ENCODE results near the gene RASAL3.

RASAL3 gene

DNA sequence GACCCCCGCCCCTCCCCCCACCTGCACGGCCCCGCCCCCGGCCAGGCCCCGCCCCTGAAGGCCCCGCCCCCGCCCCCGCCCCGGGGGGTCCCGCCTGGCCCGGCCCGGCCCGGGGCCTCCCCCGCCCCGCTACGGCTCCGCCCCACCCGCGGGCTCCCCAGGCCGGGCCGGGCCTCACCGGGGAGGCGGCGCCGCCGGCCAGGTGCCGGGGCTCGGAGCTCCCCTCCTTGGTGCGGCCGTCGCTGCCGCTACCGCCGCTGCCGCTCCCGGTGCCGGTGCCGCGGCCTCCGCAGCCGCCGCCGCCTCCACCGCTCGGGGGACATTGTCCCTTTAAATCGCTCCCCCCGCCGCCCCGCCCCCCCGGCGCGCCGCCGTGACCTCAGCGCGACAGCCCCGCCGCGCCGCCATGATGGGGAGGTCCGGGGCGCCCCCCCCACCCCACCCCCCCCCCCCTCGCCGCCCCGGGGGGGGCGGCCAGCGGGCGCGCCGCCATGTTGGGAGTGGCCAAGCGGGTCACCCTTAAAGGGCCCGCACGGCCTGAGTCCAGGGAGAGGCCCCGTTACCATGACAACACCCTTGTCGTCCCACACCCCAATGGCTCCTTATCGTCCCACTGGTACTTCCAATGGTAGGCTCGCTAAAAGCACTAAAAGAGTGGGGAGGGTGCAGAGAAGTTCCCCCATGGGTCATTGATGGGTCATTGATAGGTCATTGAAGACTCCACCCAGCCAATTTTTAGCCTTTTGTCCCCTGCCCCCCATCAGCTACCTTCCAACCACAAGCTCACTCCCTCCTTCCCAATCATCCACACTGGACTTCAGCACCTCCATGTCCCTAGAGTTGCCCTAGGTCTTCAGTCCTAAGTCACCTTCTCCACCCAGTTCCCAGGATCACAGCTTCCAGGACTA, 14.5 kb downstream of the RASAL3 start, which contains the start of gene WIZ:
WIZ (minus strand) TSS at position 337 of the 908 bp plus-strand sequence. CDS start 1,649 bp downstream, outside the sequence.
- peak in 56 of 58 donors; percentile 6 to 81 (median 63) for DNase-seq

- DNase-seq, result peak in 1 of 58 donors; percentile 38
These were observed 15.3 kb downstream of the RASAL3 start for GRCh38 chr19:15448778-15449619.

DNA sequence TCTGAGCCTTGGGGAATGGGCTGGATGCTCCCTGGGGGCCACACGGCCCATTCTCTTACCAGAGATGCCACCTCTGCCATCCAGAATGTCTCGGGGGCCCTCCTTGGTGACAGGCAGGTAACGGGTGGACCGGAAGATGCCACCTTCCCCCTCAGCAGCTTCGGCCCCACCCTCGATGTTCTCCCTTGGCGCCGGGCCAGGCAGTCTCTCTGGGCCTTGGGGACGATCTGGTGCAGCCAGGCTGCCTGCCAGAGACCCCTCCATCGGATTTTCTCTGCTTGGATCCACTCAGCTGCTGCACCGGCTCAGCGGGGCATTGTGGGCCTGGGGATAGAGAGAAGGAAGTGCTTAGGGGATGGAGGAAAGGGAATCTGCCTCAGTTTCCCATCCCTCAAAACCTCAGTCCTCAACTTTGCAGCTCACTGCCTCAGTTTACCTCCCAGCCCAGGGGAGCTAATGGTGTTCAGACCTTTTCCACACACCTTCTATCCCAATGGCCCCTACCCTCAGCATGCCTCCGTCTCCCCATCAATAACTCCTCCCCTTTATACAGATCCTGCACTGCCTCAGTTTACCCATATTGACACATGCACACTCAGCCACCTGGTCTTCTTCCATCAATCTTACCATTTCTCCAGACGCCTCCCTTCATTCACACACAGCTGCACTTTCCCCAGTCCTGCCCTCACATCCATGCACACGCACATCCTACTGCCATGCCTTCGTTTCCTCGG, 16.1 kb downstream of the RASAL3 start:
- DNase-seq, result no peak

DNA sequence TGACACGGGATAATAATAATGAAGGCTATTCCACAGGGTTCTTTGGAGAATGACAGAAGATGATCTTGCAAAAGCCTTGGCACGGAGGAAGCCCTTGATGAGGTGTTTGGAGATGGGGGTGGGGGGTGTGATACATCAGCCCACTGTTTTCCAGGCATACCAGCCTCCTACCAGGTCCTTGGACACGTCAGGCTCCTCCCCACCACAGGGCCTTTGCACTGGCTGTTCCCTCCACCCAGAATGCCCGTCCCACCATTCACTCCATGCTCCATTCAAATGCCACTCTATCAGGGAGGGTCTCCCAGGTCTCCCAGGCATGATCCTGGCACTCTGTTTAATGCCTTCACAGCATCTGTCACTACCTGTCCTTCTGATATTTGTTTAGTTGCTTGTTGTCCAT, 17.3 kb downstream of the RASAL3 start:
- no peak for DNase-seq

- no peak for DNase-seq
These were observed 18.5 kb downstream of the RASAL3 start for GRCh38 chr19:15445807-15446376.

- no peak for DNase-seq
These were observed 19.1 kb downstream of the RASAL3 start for GRCh38 chr19:15445227-15445605.

DNA sequence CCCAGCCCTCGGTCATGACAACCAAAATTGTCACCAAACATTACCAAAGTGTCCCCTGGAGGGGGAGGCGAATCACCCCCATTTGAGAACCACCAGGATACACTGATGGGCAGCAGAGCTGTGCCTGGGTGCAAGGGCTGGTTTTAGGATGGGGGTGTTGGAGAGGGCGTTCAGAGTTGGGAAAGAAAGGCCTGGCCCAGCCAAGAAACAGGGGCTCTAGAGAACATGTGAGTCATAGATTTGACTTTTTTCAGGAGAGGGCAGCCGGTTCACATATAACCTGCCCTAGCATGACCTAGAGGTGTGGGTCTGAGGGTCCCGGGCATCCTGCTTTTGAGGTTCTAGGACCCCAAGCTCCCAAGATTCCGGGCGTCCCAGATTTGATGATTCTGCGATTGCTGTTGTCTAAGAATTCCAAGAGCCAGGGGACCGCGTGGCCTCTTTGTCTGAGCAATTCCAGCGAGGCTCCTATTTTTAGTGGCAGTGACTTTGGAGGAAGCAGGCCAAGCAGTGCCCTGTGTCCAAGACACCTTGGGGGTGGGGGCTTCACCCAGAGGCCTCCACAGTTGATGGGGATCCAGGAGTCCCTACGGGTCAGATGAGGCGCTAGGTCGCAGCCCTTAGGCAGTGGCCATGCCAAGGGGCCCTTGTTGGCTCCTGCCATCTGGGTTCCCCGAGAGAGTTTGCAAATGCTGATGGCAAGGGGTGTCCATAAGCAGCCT, 19.7 kb downstream of the RASAL3 start:
- no peak for DNase-seq

GRCh38 chr19:15443838-15444237, 20.5 kb downstream of the RASAL3 start:
- peak in 32 of 58 donors; percentile 2 to 58 (median 26) for DNase-seq

GRCh38 chr19:15443325-15443724, 21.0 kb downstream of the RASAL3 start:
- DNase-seq, result no peak

GRCh38 chr19:15442142-15442920, 22.0 kb downstream of the RASAL3 start:
- no peak for DNase-seq

- no peak for DNase-seq
These were observed 23.0 kb downstream of the RASAL3 start for GRCh38 chr19:15441317-15441716.

DNA sequence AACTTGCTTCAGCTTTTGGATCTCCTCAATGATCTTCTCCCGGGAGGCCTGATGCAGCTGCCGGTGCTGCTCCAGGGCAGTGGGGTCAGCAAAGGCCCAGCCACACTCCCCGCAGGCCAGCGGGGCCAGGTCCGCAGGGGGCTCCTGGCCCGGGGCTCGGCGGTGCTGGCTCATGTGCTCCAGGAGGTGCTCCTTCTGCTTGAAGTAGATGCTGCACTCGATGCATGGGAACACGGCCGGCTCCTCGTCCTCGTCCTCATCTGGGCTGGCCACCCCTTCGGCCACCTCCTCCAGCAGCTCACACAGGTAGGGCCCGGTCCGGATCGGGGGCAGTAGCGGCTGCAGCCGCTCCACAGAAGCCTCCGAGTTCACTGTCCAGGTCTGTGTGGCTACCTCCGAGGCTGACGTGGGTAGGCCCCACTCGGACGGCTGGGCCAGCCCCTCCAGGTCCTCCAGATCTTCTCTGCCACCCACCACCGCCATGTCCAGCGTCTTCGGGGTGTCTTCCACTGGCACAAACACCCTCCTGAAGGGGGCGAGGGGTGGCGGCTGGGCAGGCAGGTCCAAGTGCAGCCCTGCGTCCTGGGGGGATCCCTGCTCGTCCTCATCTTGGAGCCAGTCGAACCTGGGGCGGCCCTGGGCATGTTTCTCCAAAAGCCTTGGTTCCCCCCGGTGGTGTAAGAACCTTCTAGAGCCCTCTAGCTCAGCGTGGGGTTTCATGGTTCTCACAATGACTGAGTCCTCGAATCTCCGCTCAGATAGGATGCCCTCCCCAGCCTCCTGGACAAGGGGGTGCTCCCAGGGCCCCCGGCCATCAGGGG, 24.3 kb downstream of the RASAL3 start:
- DNase-seq, result no peak

DNA sequence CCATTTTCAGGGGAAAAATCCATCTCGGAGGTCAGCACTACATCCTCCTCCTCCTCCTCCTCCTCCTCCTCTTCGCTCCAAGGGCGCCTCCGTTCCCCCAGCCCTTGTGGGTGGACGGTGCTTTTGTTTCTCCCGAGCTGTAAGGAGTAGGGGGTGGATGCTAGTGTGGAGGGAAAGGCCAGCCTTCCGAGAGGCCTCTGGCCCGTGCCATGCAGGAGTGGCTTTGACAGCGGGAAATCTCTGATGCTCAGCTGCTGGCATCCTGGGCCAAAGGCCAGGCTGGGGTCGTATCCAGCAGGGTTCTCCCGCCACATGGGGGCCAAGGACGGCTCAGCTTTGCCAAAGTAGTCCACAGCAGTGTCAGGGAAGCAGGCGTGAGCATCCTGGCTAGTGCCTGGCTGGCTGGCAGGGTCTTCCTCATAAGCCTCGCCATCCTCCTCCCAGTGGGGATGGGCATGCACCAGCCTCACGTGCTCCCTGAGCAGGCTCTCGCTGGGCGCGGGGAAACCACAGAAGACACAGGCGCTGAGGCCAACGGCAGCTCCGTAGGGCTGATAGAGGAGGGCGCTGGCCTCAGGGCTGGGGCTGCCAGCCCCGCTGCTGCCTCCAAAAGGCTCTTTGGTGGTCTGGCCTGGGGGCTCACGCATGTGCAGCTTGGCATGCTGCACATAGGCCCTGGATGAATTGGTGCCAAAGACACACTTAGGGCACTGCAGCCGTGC, 25.1 kb downstream of the RASAL3 start:
- no peak for DNase-seq

DNA sequence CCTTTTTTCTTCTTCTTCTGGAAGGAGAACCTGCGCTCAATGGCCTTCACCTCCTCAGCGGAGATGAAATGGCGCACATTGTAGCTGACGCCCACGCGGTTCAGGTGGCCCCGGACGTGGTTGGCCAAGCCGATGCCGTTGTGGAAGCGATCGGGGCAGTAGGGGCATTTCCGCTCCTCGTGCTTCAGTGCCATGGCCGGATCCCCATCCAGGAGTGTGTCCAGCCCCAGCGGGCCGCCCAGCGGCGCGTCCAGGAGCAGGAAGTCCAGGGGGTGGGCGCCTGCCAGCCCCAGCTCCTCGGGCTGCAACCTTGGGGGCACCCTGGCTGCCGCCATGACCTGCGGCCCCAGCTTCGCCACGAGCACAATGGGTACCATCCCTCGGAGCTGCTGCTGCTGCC, 25.8 kb downstream of the RASAL3 start:
- no peak for DNase-seq

DNA sequence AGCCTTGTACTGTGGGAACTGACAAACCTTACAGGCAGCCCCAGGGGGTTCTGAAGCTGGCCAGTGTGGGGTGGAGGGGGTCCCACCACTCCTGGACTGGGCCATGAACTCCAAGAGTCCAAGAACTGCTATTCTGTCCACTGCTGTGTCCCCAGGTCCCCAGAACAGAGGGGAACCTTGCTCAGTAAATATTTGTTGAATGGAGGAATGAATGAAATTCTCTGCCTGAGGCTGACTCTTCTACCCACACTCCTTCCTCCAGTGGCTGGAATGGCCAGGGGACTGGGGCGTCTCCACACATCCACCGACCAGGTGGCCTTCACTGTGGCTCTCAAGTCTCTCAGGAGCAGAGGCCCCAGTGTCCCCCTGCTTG, 26.2 kb downstream of the RASAL3 start:
- DNase-seq, result no peak

DNA sequence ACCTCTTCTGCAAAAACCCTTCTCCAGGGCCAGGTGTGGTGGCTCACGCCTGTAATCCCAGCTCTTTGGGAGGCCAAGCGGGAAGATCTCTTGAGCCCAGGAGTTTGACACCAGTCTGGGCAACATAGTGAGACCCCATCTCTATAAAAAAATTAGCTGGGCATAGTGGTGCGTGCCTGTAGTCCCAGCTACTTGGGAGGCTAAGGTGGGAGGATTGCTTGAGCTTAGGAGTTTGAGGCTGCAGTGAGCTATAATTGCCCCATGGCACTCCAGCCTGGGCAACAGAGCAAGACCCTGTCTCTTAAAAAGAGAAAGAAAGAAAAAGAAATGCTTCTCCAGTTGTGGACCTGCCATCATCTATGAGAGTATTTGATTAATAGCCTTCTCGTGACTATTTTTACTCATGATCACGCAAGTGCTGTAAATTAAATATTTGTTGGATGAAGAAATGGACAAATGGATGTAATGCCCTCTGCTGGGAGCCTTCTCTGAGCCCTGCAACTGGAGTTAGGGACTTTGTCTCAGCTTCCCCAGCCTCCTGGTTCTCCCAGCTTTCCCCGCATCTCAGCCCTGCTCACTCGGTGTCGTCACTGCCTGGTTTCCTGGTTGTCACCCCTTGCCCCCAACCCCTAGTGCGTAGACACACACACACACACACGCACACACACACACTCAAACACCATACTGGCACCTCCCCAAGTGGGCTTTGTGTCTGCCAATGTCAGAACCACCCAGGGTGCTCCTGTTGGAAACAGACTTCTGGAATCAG, 26.8 kb downstream of the RASAL3 start:
- DNase-seq, result no peak

DNA sequence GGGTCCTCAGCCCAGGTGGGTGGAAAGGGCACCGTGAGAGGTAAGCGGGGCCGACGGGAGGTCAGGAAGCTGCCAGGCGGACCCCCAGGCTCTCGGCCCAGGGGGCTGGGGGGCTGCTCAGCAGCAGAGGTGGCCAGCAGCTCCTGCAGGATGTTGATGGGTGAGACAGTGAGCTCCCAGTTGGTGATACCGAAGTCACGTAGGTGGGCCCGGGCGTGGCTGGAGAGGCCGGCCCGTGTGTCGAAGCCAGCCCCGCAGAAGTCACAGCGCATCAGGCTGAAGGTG, 27.6 kb downstream of the RASAL3 start:
- no peak for DNase-seq

Measured in anterior cingulate cortex (tissue), 58 donors.